GM21529 (cell line): ENCODE measurements around the gene SLIT1.

ENCODE experiments used
- ATAC-seq: cut with Tn5 transposase; IDR thresholded peaks from one replicate; pipeline ENCODE4 v1.9.1; 2021; ENCODE audit not compliant: unreplicated experiment

SLIT1 gene

GRCh38 chr10:97140902-97141745, 44.6 kb downstream of the SLIT1 start:
- no peak for ATAC-seq

GRCh38 chr10:97140049-97140846, 45.5 kb downstream of the SLIT1 start:
- no peak for ATAC-seq

GRCh38 chr10:97139651-97140048, 46.1 kb downstream of the SLIT1 start:
- no peak for ATAC-seq

GRCh38 chr10:97138846-97139245, 46.9 kb downstream of the SLIT1 start:
- no peak for ATAC-seq

- no peak for ATAC-seq
Observed at GRCh38 chr10:97138174-97138573, 47.6 kb downstream of the SLIT1 start.

GRCh38 chr10:97136756-97137155, 49.0 kb downstream of the SLIT1 start:
- ATAC-seq = no peak

- ATAC-seq = no peak
Observed at GRCh38 chr10:97135464-97135863, 50.3 kb downstream of the SLIT1 start.

GRCh38 chr10:97134983-97135382, 50.8 kb downstream of the SLIT1 start:
- ATAC-seq = no peak

- no peak for ATAC-seq
Observed at GRCh38 chr10:97134110-97134509, 51.6 kb downstream of the SLIT1 start.

GRCh38 chr10:97132273-97132672, 53.5 kb downstream of the SLIT1 start:
- no peak for ATAC-seq

GRCh38 chr10:97131666-97132065, 54.1 kb downstream of the SLIT1 start:
- no peak for ATAC-seq

- ATAC-seq = no peak
Observed at GRCh38 chr10:97131181-97131628, 54.6 kb downstream of the SLIT1 start.

- ATAC-seq = no peak
Observed at GRCh38 chr10:97129666-97130065, 56.1 kb downstream of the SLIT1 start.

GRCh38 chr10:97128516-97129154, 57.1 kb downstream of the SLIT1 start:
- no peak for ATAC-seq

- ATAC-seq = no peak
Observed at GRCh38 chr10:97128039-97128492, 57.7 kb downstream of the SLIT1 start.

GRCh38 chr10:97127509-97127908, 58.2 kb downstream of the SLIT1 start:
- ATAC-seq = no peak

- ATAC-seq = no peak
Observed at GRCh38 chr10:97124211-97124610, 61.5 kb downstream of the SLIT1 start.

GRCh38 chr10:97123765-97124164, 62.0 kb downstream of the SLIT1 start:
- no peak for ATAC-seq

GRCh38 chr10:97121041-97121440, 64.7 kb downstream of the SLIT1 start:
- no peak for ATAC-seq

- no peak for ATAC-seq
Observed at GRCh38 chr10:97120370-97120769, 65.4 kb downstream of the SLIT1 start.

GRCh38 chr10:97119058-97119745, 66.6 kb downstream of the SLIT1 start:
- no peak for ATAC-seq
